Pancreas (tissue), 10 donors: Measurements from ENCODE around the gene ERMN. TPM values are rescaled to one million over a fixed set of nuclear protein-coding genes. Genes with fewer than 3 reads are reported as not detected.
"Not testable (repeated sequence)": the region's sequence is repeated elsewhere in the genome, so short reads cannot be mapped to it uniquely, and the experiment has no call there.

Source experiments
- ATAC-seq, 4 donors: fragments of 200-7000 bp; cut with Tn5 transposase; one replicate each; pipeline versions ENCODE4 v1.8.0 to v1.9.1; 2020; ENCODE audit warnings: mild to moderate bottlenecking in 4 of 4, moderate library complexity in 4 of 4
- DNase-seq, 6 donors: peaks; one replicate each; pipeline ENCODE4 v3.0.0-alpha.2; 2020
- FAIRE-seq: peaks from 2 replicates; lab custom pipeline; 2012; peaks lifted over from hg19 to GRCh38; lab: Jason Lieb, UNC
- H3K27ac ChIP-seq, 4 donors: fragments of 200-600 bp; sonication (generic); 1 replicate in 3 of 4; 2 replicates in 1 of 4; pipeline versions ENCODE4 v1.5.0 to v1.8.0; 2020
- H3K27me3 ChIP-seq, 4 donors: fragments of 200-600 bp; one replicate each; pipeline ENCODE4 v1.8.0; 2021
- H3K36me3 ChIP-seq, 3 donors: fragments of 200-600 bp; sonication (generic) in 1 of 3; one replicate each; pipeline versions ENCODE4 v1.5.0 to v1.8.0; 2020 to 2021
- H3K4me1 ChIP-seq, 3 donors: fragments of 200-600 bp; one replicate each; pipeline ENCODE4 v1.8.0; 2021
- H3K4me3 ChIP-seq, 4 donors: fragments of 200-600 bp; sonication (generic) in 2 of 4; one replicate each; pipeline versions ENCODE4 v1.5.0 to v1.8.0; 2020 to 2021
- H3K9me3 ChIP-seq, 4 donors: fragments of 200-600 bp; one replicate each; pipeline ENCODE4 v1.8.0; 2021
- WGBS, 2 donors: extraction: QIAGEN DNeasy Blood & Tissue Kit; methylation state at CpG; one replicate each; pipeline ENCODE4 v1.1.7; 2013; 5-methylcytosine and 5-hydroxymethylcytosine counted together
- intact Hi-C, 3 donors: fragments of 100-400 bp; cut with DNase I; formaldehyde crosslinking; loops; one replicate each; pipeline versions ENCODE4 v1.11.1 to v1.14.2; 2022
- polyA plus RNA-seq, 2 donors: library from polyadenylated mRNA; stranded (reverse); fragments of 200-250 nt; gene quantifications; one replicate each; pipeline ENCODE4 v1.2.3, GENCODE V29; 2013
- total RNA-seq, 6 donors: library from RNA; stranded (reverse); fragmentation: NEBNext Ultra II Directional in 4 of 6; extraction: Animal tissue kit (Norgen Biotek cat#: 25700) in 4 of 6; gene quantifications; one replicate each; pipeline versions ENCODE4 v1.2.1 to v1.2.4, GENCODE V29; 2021 to 2023
- TF ChIP-seq, protein P1 (sequence below), 4 donors: fragments of 200-600 bp; sonication (generic) in 3 of 4; IDR thresholded peaks; one replicate each; pipeline versions ENCODE4 v1.5.0 to v1.8.0; 2021; ENCODE audit warnings: antibody characterized with exemption in 4 of 4
- donor health status: healthy with polysubstance abuse.
- donor health status: DM: no; HTN: no; CAD: no; lungs with moderate emphysema.
- donor health status: DM: no; HTN: no; CAD: no.
- donor health status: control.
- donor health status: control.
- donor health status: Bipolar disorder and iron deficiency.
- donor health status: DM: yes; HTN: yes; CAD: no.
- donor health status: DM: no; HTN: no; CAD: no.
- donor health status: DM: no; HTN: no; CAD: no.
- donor health status: DM: yes; HTN: yes; CAD: no.

ERMN gene
- total RNA-seq (under 1 TPM in 3 of 6 donors, not detected in 3; 0.06 to 0.16 (median 0.14) TPM), polyA plus RNA-seq (under 1 TPM; 0.15 to 0.54 TPM)

GRCh38 chr2:157325786-157326185, at the start of gene ERMN:
TSS of gene ERMN (minus strand) at chr2:157325824. CDS start at chr2:157325642, 182 bp downstream.
- intact Hi-C loops: no loop called here
- no peak for DNase-seq
- Histone ChIP-seq H3K27me3 (no peaks in the 10 kb centered on the region), H3K9me3 (no peaks in the 10 kb centered on the region), H3K27ac (no peak within 1 kb of the TSS), H3K4me1 (peaks cover 0 to 15% (median 5%) of the 10 kb centered on the region in 3 donors), H3K36me3 (no peaks in the 10 kb centered on the region), H3K4me3 (no peak within 1 kb of the TSS)
- TF ChIP-seq, protein P1, sequence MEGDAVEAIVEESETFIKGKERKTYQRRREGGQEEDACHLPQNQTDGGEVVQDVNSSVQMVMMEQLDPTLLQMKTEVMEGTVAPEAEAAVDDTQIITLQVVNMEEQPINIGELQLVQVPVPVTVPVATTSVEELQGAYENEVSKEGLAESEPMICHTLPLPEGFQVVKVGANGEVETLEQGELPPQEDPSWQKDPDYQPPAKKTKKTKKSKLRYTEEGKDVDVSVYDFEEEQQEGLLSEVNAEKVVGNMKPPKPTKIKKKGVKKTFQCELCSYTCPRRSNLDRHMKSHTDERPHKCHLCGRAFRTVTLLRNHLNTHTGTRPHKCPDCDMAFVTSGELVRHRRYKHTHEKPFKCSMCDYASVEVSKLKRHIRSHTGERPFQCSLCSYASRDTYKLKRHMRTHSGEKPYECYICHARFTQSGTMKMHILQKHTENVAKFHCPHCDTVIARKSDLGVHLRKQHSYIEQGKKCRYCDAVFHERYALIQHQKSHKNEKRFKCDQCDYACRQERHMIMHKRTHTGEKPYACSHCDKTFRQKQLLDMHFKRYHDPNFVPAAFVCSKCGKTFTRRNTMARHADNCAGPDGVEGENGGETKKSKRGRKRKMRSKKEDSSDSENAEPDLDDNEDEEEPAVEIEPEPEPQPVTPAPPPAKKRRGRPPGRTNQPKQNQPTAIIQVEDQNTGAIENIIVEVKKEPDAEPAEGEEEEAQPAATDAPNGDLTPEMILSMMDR (IDR thresholded peaks at IDR 0.05): no peak
- ATAC-seq: no peak
- FAIRE-seq: no peak

- no peak overlapping the region for H3K4me3 ChIP-seq
- DNase-seq (no peak), ATAC-seq (no peak), FAIRE-seq (no peak)
- H3K27me3 ChIP-seq: no peaks in the 10 kb centered on the region
- whole genome bisulfite sequencing, 2 donors: 88% methylated on average over 1 of the region's 1 CpG; no CpG with 5 or more reads in 1 of the 2 donors
- H3K9me3 ChIP-seq: no peaks in the 10 kb centered on the region
- intact Hi-C loops: no loop called here
- no peaks in the 10 kb centered on the region for H3K36me3 ChIP-seq
- TF ChIP-seq, protein P1 (IDR thresholded peaks at IDR 0.05): no peak
- H3K4me1 ChIP-seq: no peaks in the 10 kb centered on the region
- no peak overlapping the region for H3K27ac ChIP-seq
Observed at GRCh38 chr2:157375384-157375783, 49.8 kb upstream of the ERMN start.

GRCh38 chr2:157368508-157368907, 42.9 kb upstream of the ERMN start:
- H3K27me3 ChIP-seq, H3K9me3 ChIP-seq, ATAC-seq, H3K4me1 ChIP-seq, H3K4me3 ChIP-seq, intact Hi-C loops, H3K27ac ChIP-seq, FAIRE-seq, H3K36me3 ChIP-seq, DNase-seq: not testable (repeated sequence)
- WGBS, 2 donors: 91 to 92% methylated on average over 13 to 16 of the region's 25 CpGs

- ATAC-seq (no peak), DNase-seq (no peak)
Observed at GRCh38 chr2:157367704-157368103, 42.1 kb upstream of the ERMN start.

GRCh38 chr2:157364257-157364974, 38.8 kb upstream of the ERMN start:
- Histone ChIP-seq H3K4me1 (no peaks in the 10 kb centered on the region), H3K36me3 (no peaks in the 10 kb centered on the region), H3K4me3 (no peak overlapping the region), H3K27ac (no peak overlapping the region), H3K9me3 (no peaks in the 10 kb centered on the region), H3K27me3 (no peaks in the 10 kb centered on the region)
- DNase-seq: no peak
- intact Hi-C loops: no loop called here
- TF ChIP-seq, protein P1 (IDR thresholded peaks at IDR 0.05): no peak
- WGBS, 2 donors: 46 to 59% methylated on average over 2 of the region's 2 CpGs
- no peak for FAIRE-seq
- no peak for ATAC-seq

More at GRCh38 chr2:157367704-157368103, 42.1 kb upstream of the ERMN start:
- Histone ChIP-seq H3K4me3 (no peak overlapping the region), H3K27ac (no peak overlapping the region), H3K36me3 (no peaks in the 10 kb centered on the region), H3K27me3 (no peaks in the 10 kb centered on the region), H3K4me1 (no peaks in the 10 kb centered on the region), H3K9me3 (no peaks in the 10 kb centered on the region)
- intact Hi-C loops: no loop called here
- FAIRE-seq: no peak
- TF ChIP-seq, protein P1 (IDR thresholded peaks at IDR 0.05): no peak
- WGBS, 2 donors: 36 to 50% methylated on average over 1 of the region's 1 CpG
